ENCODE measurements around the gene NANOS1.

NANOS1 gene

GRCh38 chr10:119061352-119061751, 31.8 kb downstream of the NANOS1 start:
- H4K20me1 ChIP-seq (ENCODE audit: insufficient read depth, low read length) = peaks cover 19% of the 10 kb centered on the region

GRCh38 chr10:119061926-119062325, 32.4 kb downstream of the NANOS1 start:
- H3K9me3 ChIP-seq (ENCODE audit: insufficient read depth, low read length) = no peaks in the 10 kb centered on the region
- peaks cover 62% of the 10 kb centered on the region for H3K36me3 ChIP-seq (replicated peaks; ENCODE audit: low read depth, low read length)
- no peak overlapping the region for H3K9ac ChIP-seq (ENCODE audit: low read length)
- H3K4me1 ChIP-seq (ENCODE audit: low read length) = peaks cover 18% of the 10 kb centered on the region
- peaks cover 19% of the 10 kb centered on the region for H4K20me1 ChIP-seq (ENCODE audit: insufficient read depth, low read length)
- no peaks in the 10 kb centered on the region for H3K27me3 ChIP-seq (ENCODE audit: low read depth, low read length)
- H3K4me3 ChIP-seq (ENCODE audit: low read length) = peak overlapping the region; percentile 5; the same call in 1 of the 2 replicates
- TF ChIP-seq EZH2phosphoT487 (IDR thresholded peaks at IDR 0.05; ENCODE audit: low read depth) = no peak
- no peak for TF ChIP-seq CTCF (IDR thresholded peaks at IDR 0.05; ENCODE audit: low read depth, low read length)
- H3K27ac ChIP-seq (ENCODE audit: low read length) = peak overlapping the region; percentile 66
- H2AFZ ChIP-seq (ENCODE audit: low read depth, low read length) = no peak overlapping the region
- H3K4me2 ChIP-seq (ENCODE audit: low read length) = peak overlapping the region; percentile 58
- peaks cover 89% of the 10 kb centered on the region for H3K79me2 ChIP-seq (ENCODE audit: low read length)

More at GRCh38 chr10:119061352-119061751, 31.8 kb downstream of the NANOS1 start:
- H3K9me3 ChIP-seq (ENCODE audit: insufficient read depth, low read length) = no peaks in the 10 kb centered on the region
- no peaks in the 10 kb centered on the region for H3K27me3 ChIP-seq (ENCODE audit: low read depth, low read length)
- H3K79me2 ChIP-seq (ENCODE audit: low read length) = peaks cover 87% of the 10 kb centered on the region
- H3K9ac ChIP-seq (ENCODE audit: low read length) = no peak overlapping the region
- no peak overlapping the region for H2AFZ ChIP-seq (ENCODE audit: low read depth, low read length)
- TF ChIP-seq CTCF (IDR thresholded peaks at IDR 0.05; ENCODE audit: low read depth, low read length) (no peak), EZH2phosphoT487 (IDR thresholded peaks at IDR 0.05; ENCODE audit: low read depth) (no peak)
- peaks cover 63% of the 10 kb centered on the region for H3K36me3 ChIP-seq (replicated peaks; ENCODE audit: low read depth, low read length)
- H3K4me2 ChIP-seq (ENCODE audit: low read length) = peak overlapping the region; percentile 58
- 0 out of 2 replicates have a peak overlapping the region, but pooled peaks have one; percentile 5 for H3K4me3 ChIP-seq (ENCODE audit: low read length)
- peak overlapping the region; percentile 66 for H3K27ac ChIP-seq (ENCODE audit: low read length)
- H3K4me1 ChIP-seq (ENCODE audit: low read length) = peaks cover 18% of the 10 kb centered on the region

GRCh38 chr10:119070395-119071165, 41.1 kb downstream of the NANOS1 start:
- Histone ChIP-seq H3K27ac (ENCODE audit: low read length) (no peak overlapping the region), H4K20me1 (ENCODE audit: insufficient read depth, low read length) (peaks cover 29% of the 10 kb centered on the region), H3K79me2 (ENCODE audit: low read length) (peaks cover 89% of the 10 kb centered on the region), H2AFZ (ENCODE audit: low read depth, low read length) (no peak overlapping the region), H3K9me3 (ENCODE audit: insufficient read depth, low read length) (no peaks in the 10 kb centered on the region), H3K27me3 (ENCODE audit: low read depth, low read length) (no peaks in the 10 kb centered on the region), H3K9ac (ENCODE audit: low read length) (no peak overlapping the region), H3K4me3 (ENCODE audit: low read length) (no peak overlapping the region), H3K4me2 (ENCODE audit: low read length) (no peak overlapping the region), H3K4me1 (ENCODE audit: low read length) (no peaks in the 10 kb centered on the region), H3K36me3 (replicated peaks; ENCODE audit: low read depth, low read length) (peaks cover 43% of the 10 kb centered on the region)
- no peak for TF ChIP-seq EZH2phosphoT487 (IDR thresholded peaks at IDR 0.05; ENCODE audit: low read depth)
- no peak for TF ChIP-seq CTCF (IDR thresholded peaks at IDR 0.05; ENCODE audit: low read depth, low read length)

GRCh38 chr10:119073584-119073983, 44.1 kb downstream of the NANOS1 start:
- peaks cover 15% of the 10 kb centered on the region for H3K4me1 ChIP-seq (ENCODE audit: low read length)
- no peak overlapping the region for H3K27ac ChIP-seq (ENCODE audit: low read length)
- peaks cover 94% of the 10 kb centered on the region for H3K79me2 ChIP-seq (ENCODE audit: low read length)
- H3K27me3 ChIP-seq (ENCODE audit: low read depth, low read length) = no peaks in the 10 kb centered on the region
- no peak overlapping the region for H2AFZ ChIP-seq (ENCODE audit: low read depth, low read length)
- H3K4me2 ChIP-seq (ENCODE audit: low read length) = no peak overlapping the region
- no peak for TF ChIP-seq EZH2phosphoT487 (IDR thresholded peaks at IDR 0.05; ENCODE audit: low read depth)
- no peak overlapping the region for H3K9ac ChIP-seq (ENCODE audit: low read length)
- H3K4me3 ChIP-seq (ENCODE audit: low read length) = no peak overlapping the region
- H3K9me3 ChIP-seq (ENCODE audit: insufficient read depth, low read length) = no peaks in the 10 kb centered on the region
- peaks cover 46% of the 10 kb centered on the region for H4K20me1 ChIP-seq (ENCODE audit: insufficient read depth, low read length)
- peaks cover 43% of the 10 kb centered on the region for H3K36me3 ChIP-seq (replicated peaks; ENCODE audit: low read depth, low read length)
